GM12873 (cell line): Measurements from ENCODE around the gene ICA1L.

Experiments
- TF ChIP-seq, protein P1 (sequence below): IDR thresholded peaks from 2 replicates; pipeline ENCODE4 v1.5.1; 2012; ENCODE audit warnings: low read depth, mild to moderate bottlenecking, moderate library complexity, low read length, control low read depth; ENCODE audit not compliant: insufficient read depth; ENCODE audit errors: missing control alignments

The ICA1L gene

GRCh38 chr2:202780514-202781021 is 91.0 kb downstream of the ICA1L start:
- TF ChIP-seq, protein P1, sequence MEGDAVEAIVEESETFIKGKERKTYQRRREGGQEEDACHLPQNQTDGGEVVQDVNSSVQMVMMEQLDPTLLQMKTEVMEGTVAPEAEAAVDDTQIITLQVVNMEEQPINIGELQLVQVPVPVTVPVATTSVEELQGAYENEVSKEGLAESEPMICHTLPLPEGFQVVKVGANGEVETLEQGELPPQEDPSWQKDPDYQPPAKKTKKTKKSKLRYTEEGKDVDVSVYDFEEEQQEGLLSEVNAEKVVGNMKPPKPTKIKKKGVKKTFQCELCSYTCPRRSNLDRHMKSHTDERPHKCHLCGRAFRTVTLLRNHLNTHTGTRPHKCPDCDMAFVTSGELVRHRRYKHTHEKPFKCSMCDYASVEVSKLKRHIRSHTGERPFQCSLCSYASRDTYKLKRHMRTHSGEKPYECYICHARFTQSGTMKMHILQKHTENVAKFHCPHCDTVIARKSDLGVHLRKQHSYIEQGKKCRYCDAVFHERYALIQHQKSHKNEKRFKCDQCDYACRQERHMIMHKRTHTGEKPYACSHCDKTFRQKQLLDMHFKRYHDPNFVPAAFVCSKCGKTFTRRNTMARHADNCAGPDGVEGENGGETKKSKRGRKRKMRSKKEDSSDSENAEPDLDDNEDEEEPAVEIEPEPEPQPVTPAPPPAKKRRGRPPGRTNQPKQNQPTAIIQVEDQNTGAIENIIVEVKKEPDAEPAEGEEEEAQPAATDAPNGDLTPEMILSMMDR = no peak

GRCh38 chr2:202778217-202778616 is 93.3 kb downstream of the ICA1L start:
- TF ChIP-seq, protein P1 = no peak

GRCh38 chr2:202774104-202774503 is 97.5 kb downstream of the ICA1L start:
- TF ChIP-seq, protein P1 = no peak

- TF ChIP-seq, protein P1 = no peak
Measured at GRCh38 chr2:202773301-202773973, 98.1 kb downstream of the ICA1L start.

DNA sequence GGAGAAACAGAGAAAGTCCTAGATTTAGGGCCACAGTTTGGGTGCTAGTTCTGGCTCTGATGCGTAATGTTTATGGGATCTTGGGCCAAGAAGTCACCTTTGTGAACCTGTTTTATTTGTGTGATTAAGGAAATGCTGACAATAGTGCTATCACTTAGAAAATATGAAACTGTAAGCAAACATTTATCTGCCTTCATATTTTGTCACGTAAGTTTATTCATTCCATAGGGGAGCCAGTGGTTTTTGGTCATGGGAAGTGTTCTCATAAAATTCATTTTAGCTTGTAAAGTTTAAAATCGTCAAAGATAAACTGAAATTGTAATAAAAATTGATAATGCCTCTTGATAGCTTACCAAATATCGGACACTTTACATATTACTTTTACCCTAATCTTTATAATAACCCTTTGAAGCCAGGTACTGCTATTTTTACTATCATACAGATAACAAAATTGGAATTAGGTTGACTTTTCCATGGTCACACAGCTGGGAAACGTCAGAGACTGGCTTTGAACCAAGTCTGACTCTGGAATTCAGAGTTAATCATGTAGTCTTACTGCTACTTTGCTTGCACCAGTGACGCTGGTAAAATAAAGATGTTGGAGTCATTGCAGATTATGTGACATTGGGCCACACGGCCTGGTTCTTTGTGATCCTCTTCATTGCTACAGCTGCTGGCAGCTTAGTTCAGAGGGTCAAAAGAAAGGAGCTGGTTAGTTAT is 99.7 kb downstream of the ICA1L start:
- TF ChIP-seq, protein P1 = no peak

DNA sequence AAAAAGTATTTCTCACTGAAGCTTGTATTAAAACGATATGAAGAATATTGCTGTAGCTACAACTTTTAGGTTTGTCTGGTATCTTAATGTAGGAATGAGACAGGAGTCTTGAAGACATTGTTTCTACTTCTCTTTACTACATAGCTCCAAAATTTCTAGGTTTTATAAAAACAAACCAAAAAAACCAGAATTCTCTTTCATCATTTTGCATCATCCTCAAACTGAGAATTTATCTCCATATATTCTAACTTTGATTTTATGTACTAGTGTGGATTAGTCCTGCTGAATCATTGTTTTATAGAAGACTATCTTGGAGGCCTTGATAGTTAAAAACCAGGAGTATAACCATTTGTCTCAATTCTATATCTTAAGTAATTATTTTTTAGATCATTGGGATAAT is 100.2 kb downstream of the ICA1L start:
- TF ChIP-seq, protein P1 = no peak

GRCh38 chr2:202769201-202769600 is 102.4 kb downstream of the ICA1L start:
- TF ChIP-seq, protein P1 = no peak
